OCI-LY1 (cell line): ENCODE data around the gene FABP2.
"Not testable (repeated sequence)": the region's sequence is repeated elsewhere in the genome, so short reads cannot be mapped to it uniquely, and the experiment has no call there.

Experiments used
- EZH2 ChIP-seq: fragments of 200-600 bp; sonication (generic), shearing (Covaris generic); IDR thresholded peaks from 2 replicates; pipeline ENCODE4 v1.8.0; 2017; ENCODE audit warnings: borderline replicate concordance, mixed run types, mild to moderate bottlenecking, antibody characterized with exemption, low read length, moderate library complexity, mixed read lengths
- TF ChIP-seq, protein P1 (sequence below): fragments of 200-600 bp; sonication (generic), shearing (Covaris generic); IDR thresholded peaks from 2 replicates; pipeline ENCODE4 v1.5.1; 2017; ENCODE audit warnings: mild to moderate bottlenecking, antibody characterized with exemption, low read length, moderate library complexity, mixed read lengths

DNA sequence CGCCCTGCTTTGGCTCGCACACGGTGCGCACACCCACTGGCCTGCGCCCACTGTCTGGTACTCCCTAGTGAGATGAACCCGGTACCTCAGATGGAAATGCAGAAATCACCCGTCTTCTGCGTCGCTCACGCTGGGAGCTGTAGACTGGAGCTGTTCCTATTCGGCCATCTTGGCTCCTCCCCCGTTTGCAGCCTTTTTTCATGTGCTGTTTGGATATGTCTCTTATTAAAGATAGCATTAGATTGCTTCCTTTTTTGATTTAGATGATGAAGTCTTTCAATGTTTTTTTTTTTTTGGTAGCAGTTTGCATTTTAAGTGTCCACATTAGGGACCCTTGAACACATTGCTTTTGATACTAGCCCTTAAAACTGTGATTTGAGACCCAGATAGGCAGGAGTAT, 42.0 kb downstream of the FABP2 start:
- TF ChIP-seq, protein P1, sequence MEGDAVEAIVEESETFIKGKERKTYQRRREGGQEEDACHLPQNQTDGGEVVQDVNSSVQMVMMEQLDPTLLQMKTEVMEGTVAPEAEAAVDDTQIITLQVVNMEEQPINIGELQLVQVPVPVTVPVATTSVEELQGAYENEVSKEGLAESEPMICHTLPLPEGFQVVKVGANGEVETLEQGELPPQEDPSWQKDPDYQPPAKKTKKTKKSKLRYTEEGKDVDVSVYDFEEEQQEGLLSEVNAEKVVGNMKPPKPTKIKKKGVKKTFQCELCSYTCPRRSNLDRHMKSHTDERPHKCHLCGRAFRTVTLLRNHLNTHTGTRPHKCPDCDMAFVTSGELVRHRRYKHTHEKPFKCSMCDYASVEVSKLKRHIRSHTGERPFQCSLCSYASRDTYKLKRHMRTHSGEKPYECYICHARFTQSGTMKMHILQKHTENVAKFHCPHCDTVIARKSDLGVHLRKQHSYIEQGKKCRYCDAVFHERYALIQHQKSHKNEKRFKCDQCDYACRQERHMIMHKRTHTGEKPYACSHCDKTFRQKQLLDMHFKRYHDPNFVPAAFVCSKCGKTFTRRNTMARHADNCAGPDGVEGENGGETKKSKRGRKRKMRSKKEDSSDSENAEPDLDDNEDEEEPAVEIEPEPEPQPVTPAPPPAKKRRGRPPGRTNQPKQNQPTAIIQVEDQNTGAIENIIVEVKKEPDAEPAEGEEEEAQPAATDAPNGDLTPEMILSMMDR: not testable (repeated sequence)
- not testable (repeated sequence) for TF ChIP-seq EZH2
